Right ventricle myocardium superior (tissue), 1 donor: ENCODE measurements around the gene SACM1L. TPM values are rescaled to one million over a fixed set of nuclear protein-coding genes. Genes with fewer than 3 reads are reported as not detected.
A peak's percentile ranks its signal among the peaks of the same experiment; 100 is the strongest.

ENCODE experiments used
- ATAC-seq: fragments of 200-7000 bp; cut with Tn5 transposase; one replicate; pipeline ENCODE4 v1.9.1; 2020; ENCODE audit warnings: mild to moderate bottlenecking; ENCODE audit not compliant: poor library complexity
- DNase-seq: peaks from one replicate; pipeline ENCODE4 v3.0.0-alpha.2; 2020
- intact Hi-C: fragments of 100-400 bp; cut with DNase I; formaldehyde crosslinking; loops from one replicate; pipeline ENCODE4 v1.11.2; 2022
- long read RNA-seq: library from polyadenylated mRNA; unstranded; transcript quantifications from one replicate; pipeline ENCODE4 v2.0.0, GENCODE V29; 2021
- total RNA-seq: library from RNA; stranded (reverse); fragmentation: NEBNext Ultra II Directional; extraction: Animal tissue kit (Norgen Biotek cat#: 25700); gene quantifications from one replicate; pipeline ENCODE4 v1.2.1, GENCODE V29; 2021
- donor health status: DM: no; HTN: yes; CAD: no; lungs with severe emphysema.

The SACM1L gene
- total RNA-seq = 27.5 TPM
- long read RNA-seq, transcript SACM1L-201 (20 exons, 3,723 nt) = major isoform, 37 of 46 reads
- long read RNA-seq, partial matches to known transcripts = 4 of 46 reads
- long read RNA-seq, other reads (novel, unspliced or antisense) = 3 of 46 reads

GRCh38 chr3:45688882-45689786 is at the start of gene SACM1L:
SACM1L (plus strand) TSS chr3:45689396; CDS start chr3:45689466, 70 bp downstream.
- intact Hi-C loops = no loop called here
- DNase-seq (peak; percentile 99), ATAC-seq (peak; percentile 96)

- intact Hi-C loops = no loop called here
- ATAC-seq (no peak), DNase-seq (no peak)
These were observed 49.1 kb upstream of the SACM1L start for GRCh38 chr3:45640091-45640507.

- DNase-seq = no peak
- intact Hi-C loops = no loop called here
- no peak for ATAC-seq
These were observed 48.4 kb upstream of the SACM1L start for GRCh38 chr3:45640724-45641361.

- ATAC-seq = no peak
- no peak for DNase-seq
- intact Hi-C loops = no loop called here
These were observed 47.4 kb upstream of the SACM1L start for GRCh38 chr3:45641756-45642155.

GRCh38 chr3:45642731-45643152 is 46.5 kb upstream of the SACM1L start:
- intact Hi-C loops = no loop called here
- DNase-seq = peak; percentile 45
- peak; percentile 38 for ATAC-seq

GRCh38 chr3:45644063-45644790 is 45.0 kb upstream of the SACM1L start:
- no peak for ATAC-seq
- intact Hi-C loops = no loop called here
- DNase-seq = no peak

- no peak for DNase-seq
- no peak for ATAC-seq
- intact Hi-C loops = no loop called here
These were observed 44.4 kb upstream of the SACM1L start for GRCh38 chr3:45644791-45645201.

- intact Hi-C loops = no loop called here
- peak; percentile 55 for ATAC-seq
- peak; percentile 63 for DNase-seq
These were observed 43.1 kb upstream of the SACM1L start for GRCh38 chr3:45646051-45646585.

GRCh38 chr3:45647148-45647619 is 42.0 kb upstream of the SACM1L start:
- ATAC-seq = peak; percentile 67
- intact Hi-C loops = no loop called here
- peak; percentile 46 for DNase-seq

GRCh38 chr3:45653205-45653604 is 36.0 kb upstream of the SACM1L start:
- intact Hi-C loops = no loop called here
- no peak for DNase-seq
- ATAC-seq = peak; percentile 7

GRCh38 chr3:45654397-45654944 is 34.7 kb upstream of the SACM1L start:
- DNase-seq (no peak), ATAC-seq (no peak)
- intact Hi-C loops = no loop called here

GRCh38 chr3:45655906-45656305 is 33.3 kb upstream of the SACM1L start:
- intact Hi-C loops = loop anchor here (2.0 kb wide), 2 partner anchors 63 to 147 kb away; no protein-coding TSS in a partner anchor
- DNase-seq (no peak), ATAC-seq (no peak)

- intact Hi-C loops = loop anchor here (2.0 kb wide), 2 partner anchors 64 to 148 kb away; no protein-coding TSS in a partner anchor
- ATAC-seq = peak; percentile 86
- DNase-seq = peak; percentile 93
These were observed 32.4 kb upstream of the SACM1L start for GRCh38 chr3:45656575-45657363.

- DNase-seq (no peak), ATAC-seq (no peak)
- intact Hi-C loops = loop anchor here (2.0 kb wide), 2 partner anchors 65 to 149 kb away; no protein-coding TSS in a partner anchor
These were observed 31.3 kb upstream of the SACM1L start for GRCh38 chr3:45657853-45658252.

- ATAC-seq (peak; percentile 70), DNase-seq (peak; percentile 79)
- intact Hi-C loops = no loop called here
These were observed 29.3 kb upstream of the SACM1L start for GRCh38 chr3:45659661-45660566.

- no peak for ATAC-seq
- intact Hi-C loops = no loop called here
- no peak for DNase-seq
These were observed 28.7 kb upstream of the SACM1L start for GRCh38 chr3:45660567-45660901.

GRCh38 chr3:45664578-45664977 is 24.6 kb upstream of the SACM1L start:
- intact Hi-C loops = no loop called here
- peak; percentile 36 for ATAC-seq
- DNase-seq = no peak
